OCI-M2 (cell line): ENCODE results near the gene RNASE12.
A peak's percentile ranks its signal among the peaks of the same experiment; 100 is the strongest.
"Not testable (repeated sequence)": the region's sequence is repeated elsewhere in the genome, so short reads cannot be mapped to it uniquely, and the experiment has no call there.

ENCODE experiments used
- DNase-seq: peaks from one replicate; lab custom pipeline; 2025; ENCODE audit not compliant: unreplicated experiment; lab: John Stamatoyannopoulos, UW

The RNASE12 gene

GRCh38 chr14:20614038-20614840 is 23.1 kb upstream of the RNASE12 start:
- no peak for DNase-seq

- DNase-seq: peak; percentile 97
Measured at GRCh38 chr14:20613094-20614037, 22.2 kb upstream of the RNASE12 start.

DNA sequence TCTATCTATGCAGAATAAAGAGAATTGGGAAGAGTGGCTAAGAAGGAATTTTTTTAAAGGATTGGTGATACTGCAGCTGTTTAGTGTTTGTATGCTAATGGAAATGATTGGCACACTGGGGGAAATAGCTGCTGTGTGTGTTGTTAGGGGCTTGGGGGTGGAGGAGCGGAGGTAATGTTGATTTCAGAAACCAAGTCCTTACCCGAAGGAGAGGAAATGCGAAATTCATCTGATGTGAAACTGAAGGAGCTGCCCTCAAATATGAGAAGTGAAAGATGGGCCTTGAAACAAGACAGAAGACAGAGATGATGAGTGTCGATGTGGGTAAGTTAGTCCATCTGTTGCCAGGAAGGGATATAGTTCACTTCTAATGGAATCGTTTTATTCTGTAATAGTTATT is 21.2 kb upstream of the RNASE12 start:
- no peak for DNase-seq

GRCh38 chr14:20611277-20611676 is 20.1 kb upstream of the RNASE12 start:
- DNase-seq: no peak

DNA sequence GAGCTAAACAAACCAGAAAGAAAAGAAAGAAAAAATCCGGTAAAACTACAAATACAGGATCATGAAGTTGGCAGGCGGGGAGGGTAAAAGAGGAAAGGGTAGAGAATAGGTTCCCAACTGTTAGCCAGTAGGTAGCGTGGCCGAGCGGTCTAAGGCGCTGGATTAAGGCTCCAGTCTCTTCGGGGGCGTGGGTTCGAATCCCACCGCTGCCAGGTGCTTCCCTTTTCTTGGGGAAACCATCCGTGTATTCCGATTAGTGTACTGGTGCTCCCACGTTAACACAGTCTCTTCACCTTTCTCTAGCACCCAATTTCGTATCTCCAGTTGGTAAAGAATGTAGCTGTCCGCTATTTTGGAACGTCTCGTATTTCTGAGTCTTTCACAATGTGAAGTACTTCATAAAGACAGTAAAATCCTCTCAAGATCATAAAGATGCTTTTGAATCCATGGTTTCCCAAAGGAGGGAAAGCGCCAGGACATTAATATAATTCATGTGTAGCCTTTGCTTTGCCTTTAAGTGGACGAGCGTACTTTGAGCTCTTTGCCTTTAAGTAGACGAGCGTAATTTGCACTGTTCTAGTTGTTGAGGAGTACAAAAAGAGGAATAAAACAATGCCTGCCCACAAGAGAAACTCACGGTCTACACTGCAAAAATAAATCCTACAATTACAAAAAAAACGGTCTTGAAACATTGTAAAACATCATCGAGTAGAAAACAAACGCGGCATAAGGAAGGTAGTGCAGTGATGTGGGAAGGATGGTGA is 19.0 kb upstream of the RNASE12 start:
- peak; percentile 93 for DNase-seq

DNA sequence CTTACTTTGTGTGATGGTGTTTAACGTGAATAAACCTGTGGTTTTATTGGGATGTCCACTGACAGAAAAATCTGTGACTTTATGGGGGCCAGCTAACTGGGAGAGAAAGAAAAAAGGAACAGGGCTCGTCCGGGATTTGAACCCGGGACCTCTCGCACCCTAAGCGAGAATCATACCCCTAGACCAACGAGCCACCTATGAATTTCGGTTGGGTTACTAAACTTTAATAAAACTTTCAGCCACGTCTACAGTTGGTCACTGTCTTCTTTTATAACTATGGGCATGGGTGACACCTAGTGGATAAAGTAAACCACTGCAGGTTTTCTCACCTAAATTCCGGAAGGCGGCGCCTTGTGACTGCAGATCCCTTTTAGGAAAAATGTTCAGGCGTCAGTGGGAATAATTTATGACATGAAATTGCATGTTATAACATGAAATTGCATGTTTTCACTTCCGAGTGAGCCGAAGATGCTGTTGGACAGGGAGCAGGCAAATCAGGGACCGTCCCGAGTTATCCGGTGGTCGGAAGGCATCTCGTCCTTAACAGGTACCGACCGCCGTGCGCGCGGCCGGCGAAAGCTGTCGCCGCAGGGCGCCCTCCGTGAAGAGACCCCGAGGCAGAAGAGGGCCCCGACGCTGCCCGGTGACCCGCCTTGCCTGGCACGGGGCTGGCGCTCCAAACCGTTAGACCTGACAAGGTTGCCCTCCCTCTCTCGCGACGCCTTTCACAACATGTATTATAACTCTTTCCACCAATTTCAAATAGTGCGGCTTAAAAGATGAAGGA is 18.2 kb upstream of the RNASE12 start:
- peak; percentile 92 for DNase-seq

- DNase-seq: no peak
Measured at GRCh38 chr14:20608383-20609110, 17.4 kb upstream of the RNASE12 start.

GRCh38 chr14:20607617-20608016 is 16.4 kb upstream of the RNASE12 start:
- DNase-seq: no peak

DNA sequence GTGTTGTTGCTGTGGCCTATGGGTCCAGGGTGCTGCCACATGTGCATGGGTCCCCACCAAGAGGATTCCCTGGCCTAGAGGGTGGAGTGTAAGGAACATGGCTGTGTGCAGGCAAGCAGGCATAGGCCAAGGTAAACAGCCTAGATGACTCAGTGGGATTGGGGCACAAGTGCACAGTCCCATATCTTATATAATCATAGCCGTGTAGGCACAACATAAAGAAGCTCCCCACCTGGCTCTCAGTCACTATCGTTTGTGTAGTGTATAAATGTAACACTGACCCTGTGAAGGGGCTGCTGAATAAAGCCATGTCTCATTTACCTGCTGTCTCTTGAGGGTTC is 15.7 kb upstream of the RNASE12 start:
- no peak for DNase-seq

DNA sequence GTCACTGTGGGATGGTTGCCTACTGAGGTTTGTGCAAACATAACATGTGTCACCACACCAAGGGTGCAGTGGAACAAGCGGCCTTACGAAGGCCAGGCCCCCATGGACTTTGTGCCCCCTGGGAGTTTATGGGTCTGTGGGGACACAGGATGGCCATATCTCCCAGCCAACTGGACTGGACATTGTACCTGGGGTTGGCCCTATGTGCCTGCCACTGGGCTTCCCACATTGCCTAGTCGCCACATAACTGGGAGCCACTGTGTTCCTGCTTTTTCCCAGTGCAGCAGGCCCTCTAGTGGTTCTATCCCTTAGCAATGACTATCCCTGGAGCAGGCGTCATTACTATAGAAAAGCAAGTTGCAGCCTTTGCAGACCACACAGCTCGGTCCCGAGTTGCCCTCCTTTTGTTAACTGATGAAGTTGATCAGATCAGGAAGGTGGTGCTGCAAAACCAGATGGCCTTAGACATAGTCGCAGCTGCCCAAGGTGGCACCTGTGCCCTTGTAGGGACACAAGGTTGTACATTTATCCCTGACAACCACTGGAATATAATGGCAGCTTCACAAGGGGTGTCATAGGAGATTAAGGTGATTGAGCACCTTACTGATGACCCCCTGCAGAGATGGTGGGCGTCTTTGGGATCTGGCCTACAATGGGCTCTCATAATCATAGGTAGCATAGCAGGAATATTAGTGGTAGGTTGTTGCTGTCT is 15.2 kb upstream of the RNASE12 start:
- no peak for DNase-seq

- DNase-seq: no peak
Measured at GRCh38 chr14:20603813-20604690, 12.9 kb upstream of the RNASE12 start.

DNA sequence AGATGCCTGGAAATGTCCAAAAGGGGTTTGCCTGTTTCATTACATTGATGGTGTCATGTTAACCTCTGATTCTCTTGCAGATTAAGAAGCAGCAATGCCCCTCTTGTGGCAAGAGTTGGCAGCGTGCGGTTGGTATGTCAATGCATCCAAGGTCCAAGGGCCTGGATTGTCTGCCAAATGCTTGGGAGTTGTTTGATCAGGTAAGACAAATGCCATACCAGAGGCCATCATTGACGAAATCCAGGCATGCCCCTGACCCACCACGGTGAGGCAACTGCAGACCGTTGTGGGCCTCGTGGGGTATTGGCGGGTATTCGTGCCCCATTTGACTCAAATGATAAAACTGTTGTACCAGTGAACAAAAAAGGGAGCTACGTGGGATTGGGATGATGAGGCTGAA is 11.4 kb upstream of the RNASE12 start:
- no peak for DNase-seq

GRCh38 chr14:20601522-20601921 is 10.3 kb upstream of the RNASE12 start:
- no peak for DNase-seq

- DNase-seq: no peak
Measured at GRCh38 chr14:20597108-20597507, 5.9 kb upstream of the RNASE12 start.

- DNase-seq: not testable (repeated sequence)
Measured at GRCh38 chr14:20595726-20596125, 4.5 kb upstream of the RNASE12 start.

DNA sequence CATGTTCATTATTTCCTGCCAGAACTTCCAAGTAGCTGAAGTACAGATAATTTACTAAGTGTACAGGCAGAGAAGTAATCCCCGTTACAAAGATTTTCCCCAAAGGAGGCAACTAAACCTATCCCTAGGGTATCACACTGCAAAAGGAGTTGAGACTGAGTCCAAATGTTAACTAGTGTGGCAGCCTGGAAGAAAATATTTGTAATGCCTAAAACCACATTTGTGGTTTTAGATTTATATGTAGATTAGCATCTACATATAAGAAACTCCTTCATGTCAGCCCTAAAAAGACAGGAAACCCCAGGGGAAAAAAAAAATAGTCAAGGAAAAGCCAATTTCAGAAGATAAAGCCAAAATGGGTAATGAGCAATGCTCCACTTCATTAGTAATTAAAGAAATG is 1.4 kb upstream of the RNASE12 start:
- no peak for DNase-seq

GRCh38 chr14:20587489-20588154 is 3.6 kb downstream of the RNASE12 start, which contains the start of gene RNASE11:
TSS of gene RNASE11 (minus strand) at chr14:20588001.
- no peak for DNase-seq

GRCh38 chr14:20583908-20584307 is 7.3 kb downstream of the RNASE12 start:
- DNase-seq: no peak
